ENCODE results near the gene ONECUT2.

DNA sequence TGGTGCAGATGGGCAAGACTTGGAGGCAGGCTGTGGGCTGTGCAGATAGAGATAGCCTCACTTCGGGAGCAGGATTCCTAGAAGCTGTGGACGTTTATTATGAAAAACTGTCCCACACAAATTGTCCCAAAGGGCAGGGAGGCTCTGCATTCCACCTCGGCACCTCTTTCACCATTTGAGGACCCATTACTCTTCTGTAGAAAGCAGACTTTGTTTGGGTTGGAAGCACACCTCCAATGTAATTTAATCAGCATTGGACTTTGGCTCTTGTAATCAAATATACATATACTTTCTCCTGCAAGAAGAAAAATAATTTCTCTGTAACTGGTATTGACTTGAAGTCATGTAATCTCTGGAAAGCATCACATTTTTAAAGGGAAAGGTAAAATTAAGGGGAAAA is 8.5 kb downstream of the ONECUT2 start:
- TF ChIP-seq POLR2AphosphoS5 (IDR thresholded peaks at IDR 0.05; ENCODE audit: low read depth, low read length) (no peak), TAF1 (IDR thresholded peaks at IDR 0.05; ENCODE audit: low read depth, low read length) (no peak), POLR2A (IDR thresholded peaks at IDR 0.05; ENCODE audit: low read depth, low read length) (no peak), SPI1 (IDR thresholded peaks at IDR 0.05; ENCODE audit: low read depth, low read length) (no peak), POU2F2 (IDR thresholded peaks at IDR 0.05; ENCODE audit: low read depth, low read length) (no peak)
